GM12874 (cell line): ENCODE results near the gene AGAP5.

ENCODE experiments used
- TF ChIP-seq, protein P1 (sequence below): IDR thresholded peaks from 2 replicates; pipeline ENCODE4 v1.5.1; 2011; ENCODE audit warnings: low read depth, mild to moderate bottlenecking, control low read depth, low read length, moderate library complexity; ENCODE audit not compliant: insufficient read depth

The AGAP5 gene

DNA sequence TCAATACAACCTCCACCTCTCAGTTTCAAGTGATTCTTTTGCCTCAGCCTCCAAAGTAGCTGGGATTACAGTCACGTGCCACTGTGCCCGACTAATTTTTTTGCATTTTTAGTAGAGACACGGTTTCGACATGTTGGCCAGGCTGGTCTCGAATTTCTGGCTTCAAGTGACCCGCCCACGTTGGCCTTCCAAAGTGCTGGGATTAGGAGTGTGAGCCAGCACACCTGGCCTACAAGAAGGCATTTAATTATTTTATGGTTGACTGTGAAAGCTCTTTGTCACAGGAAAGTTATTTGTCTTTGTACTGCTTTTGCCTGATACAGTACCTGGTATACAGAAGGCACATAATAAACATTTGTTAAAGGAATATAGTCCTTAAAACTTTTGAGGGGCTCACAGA lies 69.5 kb downstream of the AGAP5 start:
- TF ChIP-seq, protein P1, sequence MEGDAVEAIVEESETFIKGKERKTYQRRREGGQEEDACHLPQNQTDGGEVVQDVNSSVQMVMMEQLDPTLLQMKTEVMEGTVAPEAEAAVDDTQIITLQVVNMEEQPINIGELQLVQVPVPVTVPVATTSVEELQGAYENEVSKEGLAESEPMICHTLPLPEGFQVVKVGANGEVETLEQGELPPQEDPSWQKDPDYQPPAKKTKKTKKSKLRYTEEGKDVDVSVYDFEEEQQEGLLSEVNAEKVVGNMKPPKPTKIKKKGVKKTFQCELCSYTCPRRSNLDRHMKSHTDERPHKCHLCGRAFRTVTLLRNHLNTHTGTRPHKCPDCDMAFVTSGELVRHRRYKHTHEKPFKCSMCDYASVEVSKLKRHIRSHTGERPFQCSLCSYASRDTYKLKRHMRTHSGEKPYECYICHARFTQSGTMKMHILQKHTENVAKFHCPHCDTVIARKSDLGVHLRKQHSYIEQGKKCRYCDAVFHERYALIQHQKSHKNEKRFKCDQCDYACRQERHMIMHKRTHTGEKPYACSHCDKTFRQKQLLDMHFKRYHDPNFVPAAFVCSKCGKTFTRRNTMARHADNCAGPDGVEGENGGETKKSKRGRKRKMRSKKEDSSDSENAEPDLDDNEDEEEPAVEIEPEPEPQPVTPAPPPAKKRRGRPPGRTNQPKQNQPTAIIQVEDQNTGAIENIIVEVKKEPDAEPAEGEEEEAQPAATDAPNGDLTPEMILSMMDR, result no peak

DNA sequence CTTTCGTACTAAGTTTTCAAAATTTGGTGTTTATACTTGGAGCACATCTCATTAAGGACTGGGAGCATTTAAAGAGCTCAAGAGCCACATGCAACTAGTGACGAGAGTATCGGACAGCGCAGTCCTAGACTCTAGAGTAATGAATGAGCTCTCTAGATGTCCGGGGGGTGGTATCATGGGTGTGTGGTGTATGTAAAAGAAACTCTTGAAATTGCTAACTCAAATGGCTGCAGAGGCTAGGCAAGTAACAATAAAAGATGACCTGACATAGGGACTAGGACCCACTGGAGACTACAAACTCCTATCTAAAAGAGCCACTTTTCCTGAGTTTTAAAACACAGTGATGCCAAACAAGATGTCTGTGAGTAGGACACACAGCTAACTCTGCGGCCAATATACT lies 70.6 kb downstream of the AGAP5 start:
- TF ChIP-seq, protein P1, result no peak

DNA sequence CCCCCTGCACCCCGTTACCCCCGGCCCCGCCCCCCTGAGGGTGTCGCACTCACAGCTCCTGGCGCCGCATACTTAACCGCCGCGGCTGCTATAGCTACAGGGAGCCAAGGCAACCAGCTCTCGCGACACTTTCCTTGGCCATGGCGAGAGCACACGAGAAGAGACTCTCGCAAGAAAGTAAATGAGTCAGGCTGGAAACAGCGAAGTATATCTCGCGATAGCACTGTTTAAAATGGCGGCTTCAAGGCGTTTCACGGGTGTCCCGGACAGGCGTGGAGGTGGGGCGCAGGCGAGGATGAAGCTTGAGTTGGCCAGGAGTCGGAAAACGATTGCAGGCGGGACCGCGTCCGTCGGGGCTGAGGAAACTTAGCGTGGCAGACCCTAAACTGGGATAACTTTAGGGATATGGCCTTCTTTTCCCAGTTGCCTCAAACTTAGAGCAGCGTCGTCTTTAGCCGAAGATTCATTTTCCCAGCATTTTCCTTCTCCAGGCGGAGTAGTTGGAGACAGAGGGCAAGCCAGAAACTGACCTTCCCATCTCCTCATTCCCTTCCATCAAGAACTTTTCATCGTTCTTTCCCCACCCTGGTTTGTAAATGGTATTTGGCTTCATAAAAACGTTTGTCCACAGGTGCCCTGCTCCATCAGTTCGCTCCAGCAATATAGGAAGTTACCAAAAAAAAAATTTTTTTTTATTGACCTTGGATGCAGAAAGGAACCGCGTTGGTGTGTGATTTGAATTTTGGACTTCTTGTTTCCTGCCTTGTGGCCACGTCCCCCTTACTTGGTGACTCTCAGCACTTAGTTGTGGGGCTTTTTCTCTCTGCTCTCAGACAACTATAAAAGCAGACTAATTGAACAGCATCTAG lies 71.8 kb downstream of the AGAP5 start:
- TF ChIP-seq, protein P1, result no peak

DNA sequence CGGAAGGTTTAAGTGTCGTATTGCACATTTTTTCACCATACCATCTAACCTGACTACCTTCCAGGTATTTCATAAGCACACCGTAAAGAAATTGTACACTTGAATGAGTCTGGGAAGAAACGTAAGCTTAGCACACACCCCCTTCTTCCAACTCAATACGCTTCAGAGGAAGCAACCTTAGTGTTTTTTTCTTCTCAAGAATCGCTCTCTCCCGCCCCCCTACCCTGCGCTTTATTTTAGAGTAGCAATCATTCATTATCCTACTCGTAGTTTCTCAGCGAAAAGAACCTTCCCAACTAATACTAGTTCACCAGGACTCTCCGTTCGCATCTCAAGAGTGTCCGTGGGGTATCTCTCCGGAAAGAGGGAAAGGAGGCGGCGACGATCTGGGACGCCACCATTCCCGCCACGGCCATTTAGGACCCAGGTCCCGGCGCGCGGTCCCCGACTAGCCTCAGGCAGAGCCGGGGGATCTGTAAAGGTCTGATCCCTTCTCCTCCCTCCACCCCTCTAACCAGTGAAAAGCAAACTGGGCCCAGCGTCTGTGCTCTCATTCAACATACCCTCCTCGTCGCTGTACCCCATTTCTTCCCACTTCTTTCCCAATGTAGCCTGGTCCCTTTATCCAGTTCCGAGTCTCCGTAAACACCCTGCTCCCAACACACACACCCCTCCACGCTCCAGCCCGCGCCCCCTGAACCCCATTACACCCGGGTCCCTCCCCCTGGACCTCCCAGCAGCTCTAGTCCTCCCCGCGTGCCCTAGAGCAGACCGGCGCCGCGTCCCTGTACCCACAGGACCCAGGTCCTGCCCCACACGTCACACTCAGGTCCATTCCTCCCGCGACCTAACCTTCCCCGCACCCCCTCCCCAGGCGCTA lies 72.7 kb downstream of the AGAP5 start:
- TF ChIP-seq, protein P1, result no peak
